GM12872 (cell line): Measurements from ENCODE around the gene FGF12.

Experiments used
- CTCF ChIP-seq: IDR thresholded peaks from 3 replicates; pipeline ENCODE4 v1.5.1; 2011; ENCODE audit warnings: low read depth, mild to moderate bottlenecking, low read length, moderate library complexity; ENCODE audit not compliant: insufficient read depth

The FGF12 gene

GRCh38 chr3:192575879-192576506 is 151.3 kb downstream of the FGF12 start:
- no peak for TF ChIP-seq CTCF

DNA sequence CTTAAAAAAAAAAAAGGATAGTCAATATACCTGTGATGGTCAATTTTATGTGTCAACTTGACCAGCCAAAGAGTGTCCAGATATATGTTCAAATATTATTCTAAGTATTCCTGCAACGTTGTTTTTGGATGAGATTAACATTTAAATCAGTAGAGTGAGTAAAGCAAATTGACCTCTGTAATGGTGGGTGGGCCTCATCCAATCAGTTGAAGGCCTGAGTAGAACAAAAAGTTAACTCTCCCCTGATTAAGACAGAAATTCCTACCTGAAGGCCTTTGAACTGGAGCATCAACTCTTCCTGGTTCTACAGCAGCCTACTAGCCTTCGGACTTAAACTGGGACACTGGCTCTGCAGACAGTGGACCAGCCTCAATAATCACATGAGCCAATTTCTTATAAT is 154.1 kb downstream of the FGF12 start:
- TF ChIP-seq CTCF = no peak

GRCh38 chr3:192570821-192571791 is 156.2 kb downstream of the FGF12 start:
- TF ChIP-seq CTCF = no peak

DNA sequence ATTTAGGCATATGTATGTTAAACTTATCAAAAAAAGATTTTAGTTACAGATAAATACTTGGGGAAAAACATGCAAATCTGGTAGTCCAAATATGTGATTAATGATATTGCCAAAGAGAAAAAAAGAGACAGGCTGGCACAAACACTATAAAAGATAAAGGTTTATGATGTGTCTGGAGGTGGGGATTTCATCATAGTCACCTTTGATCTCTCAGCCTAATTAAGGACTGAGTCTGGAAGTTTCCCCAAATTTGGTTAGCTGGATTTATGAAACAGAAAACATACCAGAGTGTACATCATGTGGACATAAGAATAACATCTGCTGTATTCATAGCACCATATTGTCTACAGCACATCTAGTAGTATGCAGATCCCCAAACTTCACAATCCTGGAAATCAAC is 157.0 kb downstream of the FGF12 start:
- no peak for TF ChIP-seq CTCF

DNA sequence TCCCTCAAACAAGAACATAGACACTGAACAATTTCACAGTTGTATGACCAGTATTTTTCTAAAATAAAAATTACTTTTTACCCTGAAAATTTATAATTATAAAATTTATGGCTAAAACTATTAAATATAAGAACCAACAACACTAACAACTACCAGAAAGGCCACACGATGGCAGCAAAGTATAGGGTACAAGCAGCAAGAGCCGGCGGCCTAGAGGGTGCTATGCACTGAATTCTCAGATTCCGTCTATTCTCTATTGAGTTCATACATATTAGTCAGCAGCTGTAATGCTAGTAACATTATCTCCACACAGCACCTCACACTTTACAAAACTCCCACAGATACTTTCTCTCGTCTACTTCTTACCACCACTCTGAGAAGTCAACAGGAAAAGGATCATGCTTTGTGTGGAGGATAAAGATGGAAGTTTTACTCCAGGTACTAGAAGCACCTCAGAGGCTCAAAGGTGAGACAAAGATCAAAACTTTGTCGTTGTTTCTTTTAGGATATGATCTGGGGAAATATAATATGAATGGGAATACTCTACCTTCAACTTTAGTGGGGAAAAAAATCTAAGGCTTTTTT is 160.5 kb downstream of the FGF12 start:
- TF ChIP-seq CTCF = peak; percentile 53

DNA sequence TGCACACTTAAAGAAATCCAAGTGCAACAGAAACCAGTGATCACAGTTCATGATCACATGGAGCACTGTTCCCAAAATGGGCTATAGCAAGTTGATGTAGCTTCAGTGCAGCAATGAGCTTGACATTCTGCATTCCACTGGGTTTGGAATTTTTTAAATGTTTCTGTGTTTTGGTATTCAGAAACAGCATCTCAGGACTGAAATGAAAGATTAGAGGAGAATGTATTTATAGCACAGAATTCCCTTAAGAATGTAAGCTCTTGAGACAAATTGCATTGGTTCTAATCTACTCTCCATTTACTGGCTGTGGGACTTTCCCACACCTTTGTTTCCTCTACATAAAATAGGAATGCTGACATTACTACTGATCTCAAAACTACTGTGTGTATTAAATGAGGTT is 162.7 kb downstream of the FGF12 start:
- TF ChIP-seq CTCF = no peak

- TF ChIP-seq CTCF = no peak
Observed at GRCh38 chr3:192563417-192563816, 163.9 kb downstream of the FGF12 start.
